Kasumi-1 (cell line): ENCODE results near the gene BCAS1.
"Not testable (repeated sequence)": the region's sequence is repeated elsewhere in the genome, so short reads cannot be mapped to it uniquely, and the experiment has no call there.

ENCODE experiments used
- DNase-seq, 2 experiments: peaks; one replicate each; lab custom pipeline; 2025; lab: John Stamatoyannopoulos, UW

BCAS1 gene

GRCh38 chr20:53984356-53985149 lies 85.8 kb downstream of the BCAS1 start:
- no peak for DNase-seq

GRCh38 chr20:53983401-53983800 lies 87.0 kb downstream of the BCAS1 start:
- no peak for DNase-seq

GRCh38 chr20:53982624-53983023 lies 87.8 kb downstream of the BCAS1 start:
- no peak for DNase-seq

GRCh38 chr20:53981752-53982437 lies 88.5 kb downstream of the BCAS1 start:
- DNase-seq: no peak

- no peak for DNase-seq
Measured at GRCh38 chr20:53981130-53981529, 89.3 kb downstream of the BCAS1 start.

GRCh38 chr20:53980031-53980465 lies 90.3 kb downstream of the BCAS1 start:
- DNase-seq: no peak

GRCh38 chr20:53978497-53978896 lies 91.9 kb downstream of the BCAS1 start:
- DNase-seq: no peak

GRCh38 chr20:53977391-53977790 lies 93.0 kb downstream of the BCAS1 start:
- no peak for DNase-seq

- no peak for DNase-seq
Measured at GRCh38 chr20:53975761-53976160, 94.6 kb downstream of the BCAS1 start.

- no peak for DNase-seq
Measured at GRCh38 chr20:53974785-53975555, 95.4 kb downstream of the BCAS1 start.

GRCh38 chr20:53973882-53974281 lies 96.5 kb downstream of the BCAS1 start:
- not testable (repeated sequence) for DNase-seq

- no peak for DNase-seq
Measured at GRCh38 chr20:53972179-53972578, 98.2 kb downstream of the BCAS1 start.

GRCh38 chr20:53971096-53971683 lies 99.2 kb downstream of the BCAS1 start:
- no peak for DNase-seq

- DNase-seq: no peak
Measured at GRCh38 chr20:53970232-53970631, 100.2 kb downstream of the BCAS1 start.

GRCh38 chr20:53967527-53967926 lies 102.9 kb downstream of the BCAS1 start:
- no peak for DNase-seq

GRCh38 chr20:53966774-53967398 lies 103.5 kb downstream of the BCAS1 start:
- DNase-seq: no peak

- DNase-seq: no peak
Measured at GRCh38 chr20:53964501-53965253, 105.7 kb downstream of the BCAS1 start.

GRCh38 chr20:53964067-53964466 lies 106.3 kb downstream of the BCAS1 start:
- DNase-seq: no peak

GRCh38 chr20:53963635-53964034 lies 106.8 kb downstream of the BCAS1 start:
- DNase-seq: no peak

GRCh38 chr20:53962388-53962787 lies 108.0 kb downstream of the BCAS1 start:
- DNase-seq: no peak

GRCh38 chr20:53961527-53961926 lies 108.9 kb downstream of the BCAS1 start:
- no peak for DNase-seq
